C4-2B (cell line): Measurements from ENCODE around the gene SLCO4A1.

Experiments
- H3K27ac ChIP-seq: fragments of 450-650 bp; 2 replicates; pipeline ENCODE4 v1.5.1; 2017
- CTCF ChIP-seq: fragments of 450-650 bp; conservative IDR thresholded peaks from 2 replicates; pipeline ENCODE4 v1.5.1; 2017; ENCODE audit warnings: mild to moderate bottlenecking
- ZFX ChIP-seq: fragments of 450-650 bp; IDR thresholded peaks from 2 replicates; pipeline ENCODE4 v1.6.1; 2017

SLCO4A1 gene

DNA sequence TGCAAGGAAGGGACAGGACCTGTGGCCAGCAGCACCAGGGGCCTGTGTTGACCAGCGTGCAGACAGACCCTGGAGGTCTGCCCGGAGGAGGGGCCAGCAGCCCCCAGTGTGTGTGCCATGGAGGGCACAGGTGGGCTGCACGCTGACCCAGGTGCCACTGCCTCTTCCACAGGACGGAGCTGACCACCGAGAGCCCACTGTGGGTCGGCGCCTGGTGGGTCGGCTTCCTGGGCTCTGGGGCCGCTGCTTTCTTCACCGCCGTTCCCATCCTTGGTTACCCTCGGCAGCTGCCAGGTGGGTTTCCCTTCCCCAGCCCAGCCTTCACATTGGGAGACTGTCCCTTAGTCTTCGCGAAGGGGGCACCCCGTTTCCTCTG is 17.9 kb downstream of the SLCO4A1 start:
- no peak overlapping the region for H3K27ac ChIP-seq
- TF ChIP-seq CTCF (no peak), ZFX (no peak)

- TF ChIP-seq CTCF: no peak
- no peak for TF ChIP-seq ZFX
- H3K27ac ChIP-seq: no peak overlapping the region
Measured at GRCh38 chr20:62660768-62661167, 18.5 kb downstream of the SLCO4A1 start.

- TF ChIP-seq CTCF (no peak), ZFX (no peak)
- H3K27ac ChIP-seq: no peak overlapping the region
Measured at GRCh38 chr20:62661647-62662046, 19.3 kb downstream of the SLCO4A1 start.

DNA sequence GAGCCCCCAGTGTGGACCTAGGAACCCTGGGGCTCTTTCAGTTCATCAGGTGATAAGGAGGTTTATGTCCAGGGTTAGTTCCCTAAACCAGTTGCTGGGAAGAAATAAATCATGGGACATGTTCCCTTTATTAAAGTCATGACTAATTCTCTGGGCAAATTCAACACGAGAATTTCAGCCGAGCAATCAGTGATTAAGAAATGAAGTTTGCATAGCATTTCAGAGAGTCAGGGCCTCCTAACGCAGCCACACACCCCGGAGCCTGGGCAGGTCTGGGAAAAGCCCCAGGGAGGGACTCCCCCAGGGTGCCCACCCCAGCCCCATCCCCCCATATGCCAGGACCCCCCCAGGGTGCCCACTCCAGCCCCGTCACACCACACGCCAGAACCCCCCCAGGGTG is 20.1 kb downstream of the SLCO4A1 start:
- TF ChIP-seq CTCF (no peak), ZFX (no peak)
- H3K27ac ChIP-seq: no peak overlapping the region

DNA sequence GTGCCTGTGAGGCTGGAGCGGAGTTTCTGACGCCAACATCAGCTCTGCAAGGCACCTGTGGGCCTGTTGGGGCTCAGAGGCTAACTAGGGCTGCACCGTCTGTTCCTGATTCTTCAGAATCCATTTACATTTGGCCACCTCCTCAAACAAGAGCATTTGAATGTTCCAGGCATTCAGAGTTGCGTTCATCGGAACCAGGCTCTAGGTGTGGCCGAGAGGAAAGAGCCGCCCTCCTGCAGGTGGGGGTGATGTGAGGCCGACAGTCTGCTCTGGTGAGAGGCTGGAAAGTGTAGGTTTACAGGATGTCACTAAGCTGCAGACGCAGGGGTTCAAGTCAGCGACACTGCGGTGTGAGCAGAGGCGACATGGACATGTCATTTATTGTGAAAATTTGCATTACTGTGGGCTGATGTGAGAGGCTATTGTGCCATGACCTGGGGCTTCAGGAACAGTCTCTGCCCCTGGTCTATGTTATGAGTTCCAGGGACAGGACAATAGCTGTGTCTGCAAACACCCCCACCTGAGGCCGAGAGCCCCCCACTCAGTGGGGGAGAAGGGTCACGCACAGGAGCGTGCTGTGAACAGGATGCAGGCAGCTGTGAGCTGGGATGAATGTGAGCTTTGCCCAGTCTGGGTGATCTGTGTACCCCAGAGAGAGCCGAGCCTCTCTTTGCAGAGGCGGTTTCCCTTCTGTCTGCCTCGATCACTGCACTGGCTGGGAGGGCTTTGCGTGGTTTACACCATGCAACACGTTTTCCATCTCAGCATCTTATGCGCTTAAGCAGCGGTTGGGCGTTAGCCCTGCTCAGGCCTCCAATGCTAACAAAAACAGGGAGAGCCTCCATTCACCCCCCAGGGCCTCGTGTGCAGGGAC is 21.1 kb downstream of the SLCO4A1 start:
- no peak overlapping the region for H3K27ac ChIP-seq

GRCh38 chr20:62664019-62664971 is 22.0 kb downstream of the SLCO4A1 start:
- H3K27ac ChIP-seq: no peak overlapping the region
- TF ChIP-seq ZFX (no peak), CTCF (no peak)

More for the DNA sequence above, 21.1 kb downstream of the SLCO4A1 start:
- no peak for TF ChIP-seq ZFX

DNA sequence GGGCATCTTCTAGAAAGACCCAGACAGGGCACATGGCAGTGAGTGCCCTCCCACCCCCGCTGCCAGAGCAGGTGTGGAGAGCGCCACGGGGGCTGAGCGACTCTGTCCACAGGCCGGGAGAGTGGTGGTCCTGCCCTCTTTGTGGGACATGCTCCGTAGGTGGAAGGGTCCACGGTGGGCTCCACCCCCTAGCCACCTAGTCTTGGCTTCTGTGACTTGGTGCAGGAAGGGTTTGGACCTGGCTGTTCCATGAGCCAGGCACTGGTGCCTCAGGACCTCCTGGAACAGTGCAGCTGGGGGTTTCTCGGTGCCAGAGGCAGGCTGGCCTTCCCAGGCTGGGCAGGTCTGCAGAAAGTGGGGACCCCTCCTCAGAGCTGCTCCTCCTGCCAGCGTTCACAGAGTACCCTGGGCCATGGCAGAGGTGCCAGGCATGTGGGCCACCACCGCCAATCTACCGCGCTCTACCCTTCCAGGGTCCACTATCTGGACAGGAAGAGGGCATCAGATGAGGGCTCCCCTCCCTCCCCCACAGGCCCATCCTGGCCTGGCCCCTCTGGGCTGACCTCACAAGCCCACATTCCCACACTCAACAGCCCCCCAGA is 23.0 kb downstream of the SLCO4A1 start:
- TF ChIP-seq ZFX (no peak), CTCF (no peak)

More for the DNA sequence above, 23.0 kb downstream of the SLCO4A1 start:
- H3K27ac ChIP-seq: no peak overlapping the region
